HEK293T (cell line): ENCODE data around the gene CHST3.

Source experiments
- ARNT ChIP-seq: fragments of 450-650 bp; IDR thresholded peaks from 2 replicates; pipeline ENCODE4 v1.6.1; 2017; ENCODE audit warnings: mild to moderate bottlenecking
- BHLHE40 ChIP-seq: fragments of 450-650 bp; IDR thresholded peaks from 2 replicates; pipeline ENCODE4 v1.6.1; 2016; ENCODE audit warnings: mild to moderate bottlenecking, moderate library complexity, borderline replicate concordance
- CTBP1 ChIP-seq: fragments of 450-650 bp; IDR thresholded peaks from 2 replicates; pipeline ENCODE4 v1.6.1; 2016; ENCODE audit warnings: borderline replicate concordance
- SP1 ChIP-seq: fragments of 450-650 bp; IDR thresholded peaks from 2 replicates; pipeline ENCODE4 v1.6.1; 2017
- SUZ12 ChIP-seq: fragments of 450-650 bp; IDR thresholded peaks from 2 replicates; pipeline ENCODE4 v1.6.1; 2016; ENCODE audit warnings: mild to moderate bottlenecking

- TF ChIP-seq SP1: no peak
- no peak for TF ChIP-seq SUZ12
- TF ChIP-seq BHLHE40: no peak
- no peak for TF ChIP-seq CTBP1
- no peak for TF ChIP-seq ARNT
Observed at GRCh38 chr10:71965623-71966022, 1.4 kb downstream of the CHST3 start.
